Measurements from ENCODE around the gene RFESD.
A peak's percentile ranks its signal among the peaks of the same experiment; 100 is the strongest.

- TF ChIP-seq, protein P1, sequence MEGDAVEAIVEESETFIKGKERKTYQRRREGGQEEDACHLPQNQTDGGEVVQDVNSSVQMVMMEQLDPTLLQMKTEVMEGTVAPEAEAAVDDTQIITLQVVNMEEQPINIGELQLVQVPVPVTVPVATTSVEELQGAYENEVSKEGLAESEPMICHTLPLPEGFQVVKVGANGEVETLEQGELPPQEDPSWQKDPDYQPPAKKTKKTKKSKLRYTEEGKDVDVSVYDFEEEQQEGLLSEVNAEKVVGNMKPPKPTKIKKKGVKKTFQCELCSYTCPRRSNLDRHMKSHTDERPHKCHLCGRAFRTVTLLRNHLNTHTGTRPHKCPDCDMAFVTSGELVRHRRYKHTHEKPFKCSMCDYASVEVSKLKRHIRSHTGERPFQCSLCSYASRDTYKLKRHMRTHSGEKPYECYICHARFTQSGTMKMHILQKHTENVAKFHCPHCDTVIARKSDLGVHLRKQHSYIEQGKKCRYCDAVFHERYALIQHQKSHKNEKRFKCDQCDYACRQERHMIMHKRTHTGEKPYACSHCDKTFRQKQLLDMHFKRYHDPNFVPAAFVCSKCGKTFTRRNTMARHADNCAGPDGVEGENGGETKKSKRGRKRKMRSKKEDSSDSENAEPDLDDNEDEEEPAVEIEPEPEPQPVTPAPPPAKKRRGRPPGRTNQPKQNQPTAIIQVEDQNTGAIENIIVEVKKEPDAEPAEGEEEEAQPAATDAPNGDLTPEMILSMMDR (conservative IDR thresholded peaks at IDR 0.05; ENCODE audit: low read depth, low read length), result 0 out of 2 replicates have a peak, but pooled peaks have one; percentile 15
- TF ChIP-seq CEBPB (IDR thresholded peaks at IDR 0.05; ENCODE audit: low read depth, low read length) (no peak), RFX5 (IDR thresholded peaks at IDR 0.05; ENCODE audit: low read depth, low read length) (no peak), ELK1 (IDR thresholded peaks at IDR 0.05; ENCODE audit: borderline replicate concordance, low read depth, low read length) (no peak)
Observed at GRCh38 chr5:95620030-95620869, 26.3 kb upstream of the RFESD start, which contains the start of gene GPR150.

Measured in IMR-90 (cell line).